H1 (cell line): Measurements from ENCODE around the gene OR6K2. TPM values are rescaled to one million over a fixed set of nuclear protein-coding genes. Genes with fewer than 3 reads are reported as not detected.

Source experiments
- CTCF ChIA-PET: fragments of 300-600 bp; sonication (Branson Sonifier 250); formaldehyde crosslinking; loops from one replicate; lab custom pipeline; 2021; ENCODE audit not compliant: partially characterized antibody; lab: Charles Lee
- POLR2A ChIA-PET: fragments of 300-600 bp; sonication (Branson Sonifier 250); formaldehyde crosslinking; loops from one replicate; lab custom pipeline; 2021; ENCODE audit warnings: inconsistent platforms; ENCODE audit not compliant: partially characterized antibody; lab: Charles Lee
- DNase-seq, 2 experiments: peaks; one replicate each; pipeline versions ENCODE4 v3.0.0 to v3.0.0-alpha.2; 2010 to 2022; ENCODE audit warnings: low spot score in 2 of 2, low read depth in 1 of 2, mixed read lengths in 1 of 2
- FAIRE-seq: peaks from 2 replicates; lab custom pipeline; 2011; peaks lifted over from hg19 to GRCh38; lab: Jason Lieb, UNC
- H2AFZ ChIP-seq: 2 replicates; pipeline ENCODE4 v1.8.1; 2012; ENCODE audit warnings: low read length, inconsistent platforms
- H2AK5ac ChIP-seq: 2 replicates; pipeline ENCODE4 v1.6.1; 2013; ENCODE audit warnings: low read depth, low read length
- H2BK120ac ChIP-seq: replicated peaks from 2 replicates; pipeline ENCODE3; 2013; ENCODE audit warnings: low read depth, low read length, inconsistent platforms
- H2BK12ac ChIP-seq: 2 replicates; pipeline ENCODE4 v1.6.1; 2013; ENCODE audit warnings: low read depth, low read length
- H2BK15ac ChIP-seq: 2 replicates; pipeline ENCODE4 v1.6.1; 2013; ENCODE audit warnings: low read length
- H2BK20ac ChIP-seq: 2 replicates; pipeline ENCODE4 v1.6.1; 2013; ENCODE audit warnings: low read length
- H2BK5ac ChIP-seq: 2 replicates; pipeline ENCODE4 v1.6.1; 2013; ENCODE audit warnings: low read depth, low read length
- H3K14ac ChIP-seq: 2 replicates; pipeline ENCODE4 v1.6.1; 2013; ENCODE audit warnings: inconsistent platforms; ENCODE audit not compliant: insufficient read length
- H3K18ac ChIP-seq: 2 replicates; pipeline ENCODE4 v1.6.1; 2013; ENCODE audit warnings: low read length; ENCODE audit errors: extremely low read depth
- H3K23ac ChIP-seq: 2 replicates; pipeline ENCODE4 v1.6.1; 2013; ENCODE audit warnings: inconsistent platforms; ENCODE audit not compliant: insufficient read length
- H3K23me2 ChIP-seq: 2 replicates; pipeline ENCODE4 v1.6.1; 2013; ENCODE audit warnings: low read depth, low read length
- H3K27ac ChIP-seq: 2 replicates; pipeline ENCODE4 v1.6.1; 2011; ENCODE audit warnings: low read depth, low read length, inconsistent platforms
- H3K27me3 ChIP-seq, 4 experiments: replicated peaks in 1 of 4; 1 replicate in 1 of 4; 2 replicates in 3 of 4; pipeline versions ENCODE4 v1.6.1 to v1.8.1; 2011 to 2013; ENCODE audit warnings: low read length in 3 of 4, mild to moderate bottlenecking in 3 of 4, inconsistent platforms in 2 of 4, mixed read lengths in 2 of 4, moderate library complexity in 1 of 4; ENCODE audit not compliant: control insufficient read depth in 3 of 4, insufficient read depth in 3 of 4; ENCODE audit errors: extremely low read depth in 1 of 4
- H3K36me3 ChIP-seq, 4 experiments: 2 replicates each; pipeline versions ENCODE4 v1.6.1 to v1.8.1; 2011 to 2013; ENCODE audit warnings: mild to moderate bottlenecking in 4 of 4, low read length in 3 of 4, moderate library complexity in 2 of 4, control low read depth in 1 of 4, inconsistent platforms in 1 of 4; ENCODE audit not compliant: insufficient read depth in 4 of 4, control insufficient read depth in 2 of 4
- H3K4ac ChIP-seq: replicated peaks from 2 replicates; pipeline ENCODE3; 2013; ENCODE audit warnings: low read length, low read depth, mixed read lengths, inconsistent platforms; ENCODE audit not compliant: insufficient read length
- H3K4me1 ChIP-seq, 4 experiments: replicated peaks in 1 of 4; 1 replicate in 1 of 4; 2 replicates in 3 of 4; pipeline versions ENCODE4 v1.6.1 to v1.8.1; 2011 to 2013; ENCODE audit warnings: low read length in 3 of 4, inconsistent platforms in 2 of 4, mixed read lengths in 1 of 4; ENCODE audit not compliant: insufficient read depth in 4 of 4, control insufficient read depth in 3 of 4
- H3K4me2 ChIP-seq, 2 experiments: 2 replicates each; pipeline versions ENCODE4 v1.6.1 to v1.8.1; 2011 to 2013; ENCODE audit warnings: low read depth in 2 of 2, low read length in 2 of 2, control low read depth in 1 of 2, inconsistent platforms in 1 of 2, mild to moderate bottlenecking in 1 of 2; ENCODE audit not compliant: insufficient read depth in 1 of 2
- H3K4me3 ChIP-seq, 4 experiments: fragments of 200-600, 300-600 bp in 1 of 4; sonication (generic), shearing (Covaris generic), sonication (Bioruptor Twin) in 1 of 4; 2 replicates each; pipeline versions ENCODE4 v1.5.1 to v1.8.1; 2011 to 2016; ENCODE audit warnings: low read length in 4 of 4, low read depth in 3 of 4, control low read depth in 2 of 4, inconsistent platforms in 2 of 4, mild to moderate bottlenecking in 2 of 4, mixed read lengths in 1 of 4, moderate library complexity in 1 of 4; ENCODE audit not compliant: insufficient read depth in 2 of 4; ENCODE audit errors: extremely low read depth in 1 of 4
- H3K56ac ChIP-seq: replicated peaks from 2 replicates; pipeline ENCODE3; 2013; ENCODE audit warnings: low read depth, mild to moderate bottlenecking, mixed read lengths, low read length, inconsistent platforms; ENCODE audit not compliant: insufficient read length
- H3K79me1 ChIP-seq: 2 replicates; pipeline ENCODE4 v1.6.1; 2013; ENCODE audit warnings: low read depth, low read length, control low read depth
- H3K79me2 ChIP-seq, 2 experiments: 2 replicates each; pipeline versions ENCODE4 v1.6.1 to v1.8.1; 2012 to 2013; ENCODE audit warnings: low read length in 2 of 2, mild to moderate bottlenecking in 2 of 2, inconsistent platforms in 1 of 2; ENCODE audit not compliant: insufficient read depth in 2 of 2, control insufficient read depth in 1 of 2
- H3K9ac ChIP-seq, 4 experiments: replicated peaks in 1 of 4; 1 replicate in 1 of 4; 2 replicates in 3 of 4; pipeline versions ENCODE4 v1.6.1 to v1.8.1; 2011 to 2013; ENCODE audit warnings: low read depth in 3 of 4, low read length in 3 of 4, control low read depth in 2 of 4, mild to moderate bottlenecking in 2 of 4, moderate library complexity in 2 of 4, inconsistent platforms in 1 of 4; ENCODE audit errors: extremely low read depth in 1 of 4
- H3K9me3 ChIP-seq, 2 experiments: 2 replicates each; pipeline versions ENCODE4 v1.6.1 to v1.8.1; 2012 to 2013; ENCODE audit warnings: mild to moderate bottlenecking in 2 of 2, moderate library complexity in 2 of 2, control low read depth in 1 of 2, inconsistent platforms in 1 of 2, low read depth in 1 of 2, low read length in 1 of 2, mixed read lengths in 1 of 2; ENCODE audit not compliant: insufficient read depth in 2 of 2
- H4K20me1 ChIP-seq, 2 experiments: replicated peaks in 1 of 2; 2 replicates each; pipeline versions ENCODE3 to v1.8.1; 2011 to 2013; ENCODE audit warnings: inconsistent platforms in 2 of 2, low read length in 2 of 2, mild to moderate bottlenecking in 1 of 2; ENCODE audit not compliant: insufficient read depth in 2 of 2, control insufficient read depth in 1 of 2
- H4K5ac ChIP-seq: 2 replicates; pipeline ENCODE4 v1.6.1; 2013; ENCODE audit warnings: low read length, low read depth, mixed read lengths, inconsistent platforms; ENCODE audit not compliant: insufficient read length
- H4K8ac ChIP-seq: 2 replicates; pipeline ENCODE4 v1.8.0; 2013; ENCODE audit warnings: mild to moderate bottlenecking, moderate library complexity, low read length, inconsistent platforms; ENCODE audit not compliant: insufficient read depth; ENCODE audit errors: extremely low read depth
- H4K91ac ChIP-seq: replicated peaks from 2 replicates; pipeline ENCODE3; 2013; ENCODE audit warnings: low read length, mixed read lengths, inconsistent platforms; ENCODE audit not compliant: insufficient read length
- CEBPB ChIP-seq: IDR thresholded peaks from 2 replicates; pipeline ENCODE4 v1.6.1; 2012; ENCODE audit warnings: low read depth, low read length
- JUND ChIP-seq: IDR thresholded peaks from 2 replicates; pipeline ENCODE4 v1.6.1; 2011; ENCODE audit warnings: mild to moderate bottlenecking, improper control_type of control experiment, low read length
- KDM1A ChIP-seq: fragments of 200-600, 300-600 bp; sonication (generic); IDR thresholded peaks from 2 replicates; pipeline ENCODE4 v1.7.1; 2016; ENCODE audit warnings: mild to moderate bottlenecking, low read length, borderline replicate concordance
- TAF1 ChIP-seq: IDR thresholded peaks from 2 replicates; pipeline ENCODE4 v1.6.1; 2011; ENCODE audit warnings: mild to moderate bottlenecking, low read depth, low read length
- YY1 ChIP-seq: IDR thresholded peaks from 2 replicates; pipeline ENCODE4 v1.6.1; 2011; ENCODE audit warnings: low read depth, mild to moderate bottlenecking, low read length
- polyA plus RNA-seq, 7 experiments: library from polyadenylated mRNA; depleted of rRNA in 3 of 7; stranded (reverse) in 5 of 7; unstranded in 2 of 7; fragments of >200 nt in 5 of 7; fragments of 200-250 nt in 2 of 7; gene quantifications; 1 replicate in 5 of 7; 2 replicates in 1 of 7; 4 replicates in 1 of 7; pipeline versions ENCODE4 v1.2.1 to v1.2.3, GENCODE V29; 2011 to 2013; ENCODE audit warnings: missing spikeins in 2 of 7, mixed read lengths in 2 of 7
- total RNA-seq: library from RNA; stranded (reverse); fragmentation: NEBNext Ultra II Directional; extraction: Animal tissue kit (Norgen Biotek cat#: 25700); gene quantifications from 2 replicates; pipeline ENCODE4 v1.2.1, GENCODE V29; 2021

The OR6K2 gene
- total and polyA plus RNA-seq, 2 of the 8 experiments (the other 6 are each of a cell fraction or from before 2014, with no cell fraction given), result not detected

DNA sequence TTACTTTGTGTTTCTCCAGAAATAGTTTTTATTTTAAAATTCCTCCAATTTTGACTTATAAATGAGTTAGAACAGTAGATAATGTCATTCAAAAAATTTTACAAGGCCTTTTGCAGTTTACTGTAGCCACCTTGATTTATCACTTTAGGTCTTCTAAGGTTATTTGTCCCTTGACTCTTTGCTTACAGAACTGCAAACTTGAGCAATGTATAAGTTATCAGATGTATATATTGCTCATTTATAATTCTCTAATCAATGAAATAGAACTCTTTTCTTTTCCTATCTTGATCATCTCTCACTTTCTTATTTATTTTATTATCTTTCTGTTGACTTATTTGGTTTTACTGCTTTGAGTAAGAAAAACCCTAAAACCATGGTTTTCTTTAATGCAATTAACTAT lies 8.1 kb downstream of the OR6K2 start:
- H2BK15ac ChIP-seq, result no peak overlapping the region
- H2BK120ac ChIP-seq, result no peak overlapping the region
- no peak for TF ChIP-seq CEBPB
- TF ChIP-seq TAF1, result no peak
- no peak for TF ChIP-seq KDM1A
- TF ChIP-seq JUND, result no peak
- no peak for TF ChIP-seq YY1

More for the DNA sequence above, 8.1 kb downstream of the OR6K2 start:
- H2BK5ac ChIP-seq, result no peak overlapping the region
- H3K9me3 ChIP-seq, result no peaks in the 10 kb centered on the region
- CTCF ChIA-PET, result no interaction called here
- no peak overlapping the region for H3K23ac ChIP-seq
- no peak for FAIRE-seq
- no peak for DNase-seq
- H2BK20ac ChIP-seq, result no peak overlapping the region
- H3K79me1 ChIP-seq, result no peaks in the 10 kb centered on the region
- no peak overlapping the region for H3K56ac ChIP-seq
- no peak overlapping the region for H4K8ac ChIP-seq
- H2BK12ac ChIP-seq, result no peak overlapping the region
- H3K4me1 ChIP-seq, result no peaks in the 10 kb centered on the region
- H3K23me2 ChIP-seq, result no peaks in the 10 kb centered on the region
- H3K36me3 ChIP-seq, result no peaks in the 10 kb centered on the region
- H4K20me1 ChIP-seq, result no peaks in the 10 kb centered on the region
- no peak overlapping the region for H4K5ac ChIP-seq
- no peak overlapping the region for H3K14ac ChIP-seq
- no peak overlapping the region for H3K27ac ChIP-seq
- H3K4me3 ChIP-seq, result no peak overlapping the region
- no peak overlapping the region for H4K91ac ChIP-seq
- H2AFZ ChIP-seq, result no peak overlapping the region
- H3K4me2 ChIP-seq, result no peak overlapping the region
- H3K9ac ChIP-seq, result no peak overlapping the region
- no peak overlapping the region for H2AK5ac ChIP-seq
- no peaks in the 10 kb centered on the region for H3K27me3 ChIP-seq
- no peak overlapping the region for H3K4ac ChIP-seq
- POLR2A ChIA-PET, result no interaction called here
- no peaks in the 10 kb centered on the region for H3K79me2 ChIP-seq
- no peak overlapping the region for H3K18ac ChIP-seq
